ENCODE data around the gene ATXN1. TPM values are rescaled to one million over a fixed set of nuclear protein-coding genes. Genes with fewer than 3 reads are reported as not detected.
"Not testable (repeated sequence)": the region's sequence is repeated elsewhere in the genome, so short reads cannot be mapped to it uniquely, and the experiment has no call there.

ATXN1 gene
- polyA plus RNA-seq, 1 donor (not counting 4 experiments of a cell fraction or from before 2014, with no cell fraction given): 9.7 TPM

DNA sequence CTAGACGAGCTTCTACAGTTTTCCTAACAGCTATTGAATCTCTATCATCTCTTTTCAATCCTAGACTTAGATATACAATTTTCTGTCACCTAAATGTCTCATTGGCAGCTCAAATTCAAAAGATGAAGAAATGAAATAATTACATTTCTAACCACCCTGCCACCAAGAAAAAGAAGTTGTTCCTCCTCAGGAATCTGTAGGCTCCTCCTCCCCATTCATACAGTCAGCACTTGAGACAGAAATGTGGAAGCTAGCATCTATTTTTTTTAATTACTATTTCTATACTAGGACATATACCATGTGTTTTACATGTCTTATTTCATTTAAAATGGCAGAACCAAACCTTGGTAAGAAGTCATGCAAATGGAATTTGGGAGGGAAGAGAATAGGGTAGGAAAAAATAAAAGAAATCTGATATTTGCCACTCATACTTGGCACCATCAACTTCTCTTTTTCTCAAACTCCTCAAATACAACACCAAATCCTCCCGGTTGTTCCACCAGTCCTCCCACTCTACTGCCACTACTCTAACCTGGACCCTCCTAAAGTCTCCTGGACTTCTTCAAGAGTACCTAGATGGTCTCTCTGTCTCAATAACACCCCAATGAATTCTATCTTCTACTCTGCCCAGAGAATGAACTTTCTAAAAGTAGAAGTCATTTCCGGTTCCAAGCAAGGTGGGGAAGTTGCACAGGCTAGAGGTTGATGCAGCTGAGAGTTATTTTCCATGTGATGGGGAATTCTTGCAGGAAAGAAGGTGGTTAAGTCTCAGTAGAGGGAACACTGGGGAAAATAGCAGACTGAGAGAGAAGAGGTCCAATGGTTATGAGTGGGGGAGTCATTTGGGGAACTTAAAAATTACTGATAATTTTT, 54.1 kb downstream of the ATXN1 start:
- Histone ChIP-seq H3K27me3 (ENCODE audit: control insufficient read depth, extremely low read depth, insufficient read depth, low read length) (no peaks in the 10 kb centered on the region), H3K9me1 (ENCODE audit: control insufficient read depth, extremely low read depth, insufficient read depth, low read length) (no peaks in the 10 kb centered on the region), H3K79me2 (ENCODE audit: control insufficient read depth, insufficient read depth, low read length) (peaks cover 2% of the 10 kb centered on the region), H3K4me3 (ENCODE audit: control insufficient read depth in 2 of 3, extremely low read depth in 1 of 3, insufficient read depth in 2 of 3, low read depth in 1 of 3, low read length in 3 of 3) (no peak overlapping the region), H4K20me1 (ENCODE audit: control insufficient read depth, extremely low read depth, insufficient read depth, low read length) (no peaks in the 10 kb centered on the region), H2AFZ (ENCODE audit: control insufficient read depth, low read length) (no peak overlapping the region), H3K4me1 (ENCODE audit: control insufficient read depth, extremely low read depth, insufficient read depth, low read length) (peaks cover 52% of the 10 kb centered on the region), H3K27ac (ENCODE audit: control insufficient read depth, insufficient read depth, low read length) (peak overlapping the region; percentile 91), H3K9ac (ENCODE audit: control insufficient read depth, extremely low read depth, insufficient read depth, low read length) (no peak overlapping the region), H3K4me2 (ENCODE audit: control insufficient read depth, extremely low read depth, insufficient read depth, low read depth, low read length) (peak overlapping the region; percentile 2), H3K36me3 (ENCODE audit: control insufficient read depth in 2 of 2, extremely low read depth in 1 of 2, insufficient read depth in 2 of 2, low read length in 2 of 2) (no peaks in the 10 kb centered on the region), H3K9me3 (ENCODE audit: control insufficient read depth, low read depth, low read length) (no peaks in the 10 kb centered on the region)
- dilution Hi-C loops (cut with MboI; ENCODE audit: extremely low pct_ligation_motif_present, low sequenced_read_pairs): no loop called here
- no peak for DNase-seq (ENCODE audit: low read depth, low spot score)
- FAIRE-seq: peak; percentile 13
- TF ChIP-seq, protein P1, sequence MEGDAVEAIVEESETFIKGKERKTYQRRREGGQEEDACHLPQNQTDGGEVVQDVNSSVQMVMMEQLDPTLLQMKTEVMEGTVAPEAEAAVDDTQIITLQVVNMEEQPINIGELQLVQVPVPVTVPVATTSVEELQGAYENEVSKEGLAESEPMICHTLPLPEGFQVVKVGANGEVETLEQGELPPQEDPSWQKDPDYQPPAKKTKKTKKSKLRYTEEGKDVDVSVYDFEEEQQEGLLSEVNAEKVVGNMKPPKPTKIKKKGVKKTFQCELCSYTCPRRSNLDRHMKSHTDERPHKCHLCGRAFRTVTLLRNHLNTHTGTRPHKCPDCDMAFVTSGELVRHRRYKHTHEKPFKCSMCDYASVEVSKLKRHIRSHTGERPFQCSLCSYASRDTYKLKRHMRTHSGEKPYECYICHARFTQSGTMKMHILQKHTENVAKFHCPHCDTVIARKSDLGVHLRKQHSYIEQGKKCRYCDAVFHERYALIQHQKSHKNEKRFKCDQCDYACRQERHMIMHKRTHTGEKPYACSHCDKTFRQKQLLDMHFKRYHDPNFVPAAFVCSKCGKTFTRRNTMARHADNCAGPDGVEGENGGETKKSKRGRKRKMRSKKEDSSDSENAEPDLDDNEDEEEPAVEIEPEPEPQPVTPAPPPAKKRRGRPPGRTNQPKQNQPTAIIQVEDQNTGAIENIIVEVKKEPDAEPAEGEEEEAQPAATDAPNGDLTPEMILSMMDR (optimal IDR thresholded peaks at IDR 0.05 in 1 of 3, IDR thresholded peaks at IDR 0.05 in 1 of 3, conservative IDR thresholded peaks at IDR 0.05 in 1 of 3; ENCODE audit: extremely low read depth in 1 of 3, insufficient read depth in 2 of 3, low read length in 3 of 3): no peak

GRCh38 chr6:16706491-16706890, 54.8 kb downstream of the ATXN1 start:
- Histone ChIP-seq H3K4me1 (ENCODE audit: control insufficient read depth, extremely low read depth, insufficient read depth, low read length) (peaks cover 46% of the 10 kb centered on the region), H3K27ac (ENCODE audit: control insufficient read depth, insufficient read depth, low read length) (peak overlapping the region; percentile 91)
- H3K9me3 ChIP-seq (ENCODE audit: control insufficient read depth, low read depth, low read length); H3K27me3 ChIP-seq (ENCODE audit: control insufficient read depth, extremely low read depth, insufficient read depth, low read length); H3K9ac ChIP-seq (ENCODE audit: control insufficient read depth, extremely low read depth, insufficient read depth, low read length); H4K20me1 ChIP-seq (ENCODE audit: control insufficient read depth, extremely low read depth, insufficient read depth, low read length); FAIRE-seq; H3K4me2 ChIP-seq (ENCODE audit: control insufficient read depth, extremely low read depth, insufficient read depth, low read depth, low read length); H3K4me3 ChIP-seq (ENCODE audit: control insufficient read depth in 2 of 3, extremely low read depth in 1 of 3, insufficient read depth in 2 of 3, low read depth in 1 of 3, low read length in 3 of 3); H3K9me1 ChIP-seq (ENCODE audit: control insufficient read depth, extremely low read depth, insufficient read depth, low read length); H3K79me2 ChIP-seq (ENCODE audit: control insufficient read depth, insufficient read depth, low read length); H3K36me3 ChIP-seq (ENCODE audit: control insufficient read depth in 2 of 2, extremely low read depth in 1 of 2, insufficient read depth in 2 of 2, low read length in 2 of 2); H2AFZ ChIP-seq (ENCODE audit: control insufficient read depth, low read length); dilution Hi-C loops (cut with MboI; ENCODE audit: extremely low pct_ligation_motif_present, low sequenced_read_pairs); DNase-seq (ENCODE audit: low read depth, low spot score): not testable (repeated sequence)

DNA sequence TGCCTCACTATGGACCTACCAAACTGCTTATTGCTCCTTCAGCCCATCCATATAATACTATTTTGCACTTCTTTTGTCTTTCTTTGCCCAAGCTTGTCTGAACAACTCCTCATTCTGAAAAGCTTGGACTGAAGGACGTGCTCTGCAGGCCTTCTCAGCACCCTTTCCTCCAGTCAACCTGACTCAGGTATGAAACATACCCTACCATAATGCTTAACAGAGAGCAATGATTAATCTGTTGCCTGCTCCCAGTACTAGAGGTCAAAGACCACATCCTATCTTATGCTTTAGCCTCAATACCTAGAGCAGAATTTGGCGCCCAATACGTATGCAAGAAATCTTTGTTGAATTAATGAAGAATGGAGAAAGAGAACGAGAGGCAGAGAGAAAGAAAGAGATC, 55.2 kb downstream of the ATXN1 start:
- H3K9me3 ChIP-seq (ENCODE audit: control insufficient read depth, low read depth, low read length): no peaks in the 10 kb centered on the region
- dilution Hi-C loops (cut with MboI; ENCODE audit: extremely low pct_ligation_motif_present, low sequenced_read_pairs): no loop called here
- peak overlapping the region; percentile 91 for H3K27ac ChIP-seq (ENCODE audit: control insufficient read depth, insufficient read depth, low read length)
- H3K4me1 ChIP-seq (ENCODE audit: control insufficient read depth, extremely low read depth, insufficient read depth, low read length): peaks cover 45% of the 10 kb centered on the region
- no peak overlapping the region for H2AFZ ChIP-seq (ENCODE audit: control insufficient read depth, low read length)
- H3K27me3 ChIP-seq (ENCODE audit: control insufficient read depth, extremely low read depth, insufficient read depth, low read length): no peaks in the 10 kb centered on the region
- H3K9ac ChIP-seq (ENCODE audit: control insufficient read depth, extremely low read depth, insufficient read depth, low read length): peak overlapping the region; percentile 77
- H3K4me3 ChIP-seq (ENCODE audit: control insufficient read depth in 2 of 3, extremely low read depth in 1 of 3, insufficient read depth in 2 of 3, low read depth in 1 of 3, low read length in 3 of 3): peak overlapping the region in 2 of 3 experiments; percentile 24 to 34
- H3K36me3 ChIP-seq (ENCODE audit: control insufficient read depth in 2 of 2, extremely low read depth in 1 of 2, insufficient read depth in 2 of 2, low read length in 2 of 2): no peaks in the 10 kb centered on the region
- peak overlapping the region; percentile 93 for H3K4me2 ChIP-seq (ENCODE audit: control insufficient read depth, extremely low read depth, insufficient read depth, low read depth, low read length)
- H3K9me1 ChIP-seq (ENCODE audit: control insufficient read depth, extremely low read depth, insufficient read depth, low read length): no peaks in the 10 kb centered on the region
- FAIRE-seq (peak; percentile 99), DNase-seq (ENCODE audit: low read depth, low spot score) (no peak)
- TF ChIP-seq, protein P1 (optimal IDR thresholded peaks at IDR 0.05 in 1 of 3, IDR thresholded peaks at IDR 0.05 in 1 of 3, conservative IDR thresholded peaks at IDR 0.05 in 1 of 3; ENCODE audit: extremely low read depth in 1 of 3, insufficient read depth in 2 of 3, low read length in 3 of 3): no peak
- no peak for TF ChIP-seq EZH2 (IDR thresholded peaks at IDR 0.05; ENCODE audit: low read length)
- H3K79me2 ChIP-seq (ENCODE audit: control insufficient read depth, insufficient read depth, low read length): peaks cover 4% of the 10 kb centered on the region
- no peaks in the 10 kb centered on the region for H4K20me1 ChIP-seq (ENCODE audit: control insufficient read depth, extremely low read depth, insufficient read depth, low read length)

Data from keratinocyte (primary cell).